Uterus (tissue), 2 donors: ENCODE results near the gene ASTN2.

Experiments used
- POLR2A ChIP-seq, 2 donors: fragments of 450-650 bp; IDR thresholded peaks; one replicate each; pipeline ENCODE4 v1.6.1; 2016; ENCODE audit warnings: antibody characterized with exemption in 2 of 2, mild to moderate bottlenecking in 1 of 2, moderate library complexity in 1 of 2
- TF ChIP-seq, protein P1 (sequence below), 4 experiments: fragments of 200-600 bp in 2 of 4; fragments of 450-650 bp in 2 of 4; sonication (generic) in 2 of 4; IDR thresholded peaks; one replicate each; pipeline ENCODE4 v1.5.1; 2016 to 2019; ENCODE audit warnings: antibody characterized with exemption in 4 of 4, mild to moderate bottlenecking in 2 of 4, moderate library complexity in 1 of 4

DNA sequence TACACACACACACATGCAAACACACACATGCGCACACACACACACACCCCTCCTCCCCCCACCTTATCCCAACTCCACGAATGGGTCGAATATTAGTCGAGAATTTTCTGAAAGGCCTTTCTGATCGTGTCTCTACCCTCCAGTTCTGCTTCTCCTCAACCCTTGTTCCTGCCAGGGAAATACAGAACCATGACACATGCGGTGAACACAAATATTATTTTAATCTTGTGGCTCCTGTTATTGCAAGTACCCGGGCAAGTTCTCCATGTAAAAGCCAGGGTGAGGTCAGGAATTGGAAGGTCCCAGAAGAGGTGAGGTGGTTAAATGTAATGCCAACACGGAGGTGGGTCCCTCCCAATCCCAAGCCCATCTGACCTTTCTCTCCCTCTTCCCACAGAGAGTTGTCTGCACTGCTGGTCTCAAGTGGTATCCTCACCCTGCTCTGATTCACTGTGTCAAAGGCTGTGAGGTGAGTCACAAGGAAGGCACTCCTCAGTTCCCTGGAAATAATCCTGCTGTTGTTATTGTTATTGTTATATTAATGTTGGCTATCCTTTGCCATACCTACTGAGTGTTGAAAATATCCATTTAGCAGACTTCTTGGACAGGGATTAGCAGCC, 1037.6 kb downstream of the ASTN2 start:
- TF ChIP-seq, protein P1, sequence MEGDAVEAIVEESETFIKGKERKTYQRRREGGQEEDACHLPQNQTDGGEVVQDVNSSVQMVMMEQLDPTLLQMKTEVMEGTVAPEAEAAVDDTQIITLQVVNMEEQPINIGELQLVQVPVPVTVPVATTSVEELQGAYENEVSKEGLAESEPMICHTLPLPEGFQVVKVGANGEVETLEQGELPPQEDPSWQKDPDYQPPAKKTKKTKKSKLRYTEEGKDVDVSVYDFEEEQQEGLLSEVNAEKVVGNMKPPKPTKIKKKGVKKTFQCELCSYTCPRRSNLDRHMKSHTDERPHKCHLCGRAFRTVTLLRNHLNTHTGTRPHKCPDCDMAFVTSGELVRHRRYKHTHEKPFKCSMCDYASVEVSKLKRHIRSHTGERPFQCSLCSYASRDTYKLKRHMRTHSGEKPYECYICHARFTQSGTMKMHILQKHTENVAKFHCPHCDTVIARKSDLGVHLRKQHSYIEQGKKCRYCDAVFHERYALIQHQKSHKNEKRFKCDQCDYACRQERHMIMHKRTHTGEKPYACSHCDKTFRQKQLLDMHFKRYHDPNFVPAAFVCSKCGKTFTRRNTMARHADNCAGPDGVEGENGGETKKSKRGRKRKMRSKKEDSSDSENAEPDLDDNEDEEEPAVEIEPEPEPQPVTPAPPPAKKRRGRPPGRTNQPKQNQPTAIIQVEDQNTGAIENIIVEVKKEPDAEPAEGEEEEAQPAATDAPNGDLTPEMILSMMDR (IDR thresholded peaks at IDR 0.05), result no peak
- no peak for TF ChIP-seq POLR2A (IDR thresholded peaks at IDR 0.05)
